Measurements from ENCODE around the gene FLNC. TPM values are rescaled to one million over a fixed set of nuclear protein-coding genes. Genes with fewer than 3 reads are reported as not detected.

FLNC gene
- total RNA-seq, 1 experiment from 2014 or later: 33.3 TPM

GRCh38 chr7:128892521-128893250 lies 62.5 kb downstream of the FLNC start:
- no peak for DNase-seq (ENCODE audit: low spot score)

GRCh38 chr7:128893251-128894100 lies 63.3 kb downstream of the FLNC start:
- no peak for DNase-seq (ENCODE audit: low spot score)

GRCh38 chr7:128894101-128894440 lies 63.9 kb downstream of the FLNC start:
- no peak for DNase-seq (ENCODE audit: low spot score)

GRCh38 chr7:128895320-128895719 lies 65.1 kb downstream of the FLNC start:
- DNase-seq (ENCODE audit: low spot score): no peak

GRCh38 chr7:128899392-128899791 lies 69.2 kb downstream of the FLNC start:
- DNase-seq (ENCODE audit: low spot score): no peak

GRCh38 chr7:128900237-128900636 lies 70.0 kb downstream of the FLNC start:
- no peak for DNase-seq (ENCODE audit: low spot score)

- peak; percentile 33 for DNase-seq (ENCODE audit: low spot score)
Observed at GRCh38 chr7:128902761-128903585, 72.8 kb downstream of the FLNC start.

- no peak for DNase-seq (ENCODE audit: low spot score)
Observed at GRCh38 chr7:128903621-128904361, 73.6 kb downstream of the FLNC start.

GRCh38 chr7:128904381-128905197 lies 74.4 kb downstream of the FLNC start:
- DNase-seq (ENCODE audit: low spot score): peak; percentile 52

- DNase-seq (ENCODE audit: low spot score): no peak
Observed at GRCh38 chr7:128906001-128906765, 76.0 kb downstream of the FLNC start.

- no peak for DNase-seq (ENCODE audit: low spot score)
Observed at GRCh38 chr7:128906766-128907559, 76.8 kb downstream of the FLNC start.

Other genes with a start within 250 kb of the FLNC start
- gene GARIN1A, start 158.1 kb upstream of the FLNC start, total RNA-seq (2014; rRNA removed; shearing (Covaris generic)): not detected in 2 replicates
- gene CALU, start 91.0 kb upstream of the FLNC start, total RNA-seq (2014; rRNA removed; shearing (Covaris generic)): 420 and 457 TPM in 2 replicates
- not detected in 2 replicates for gene OPN1SW, start 54.6 kb upstream of the FLNC start, total RNA-seq (2014; rRNA removed; shearing (Covaris generic))
- gene CCDC136, start 38.4 kb upstream of the FLNC start, total RNA-seq (2014; rRNA removed; shearing (Covaris generic)): 5.3 and 7.0 TPM in 2 replicates
- gene ATP6V1F, start 32.5 kb downstream of the FLNC start, total RNA-seq (2014; rRNA removed; shearing (Covaris generic)): 157 and 171 TPM in 2 replicates
- gene KCP, start 80.3 kb downstream of the FLNC start, total RNA-seq (2014; rRNA removed; shearing (Covaris generic)): 0.21 and 0.26 TPM in 2 replicates
- gene IRF5, start 107.5 kb downstream of the FLNC start, total RNA-seq (2014; rRNA removed; shearing (Covaris generic)): 17.4 and 20.8 TPM in 2 replicates
- 41.6 and 44.2 TPM in 2 replicates for gene TNPO3, start 224.7 kb downstream of the FLNC start, total RNA-seq (2014; rRNA removed; shearing (Covaris generic))

Data from A172 (cell line).